ENCODE measurements around the gene PDIA4.

DNA sequence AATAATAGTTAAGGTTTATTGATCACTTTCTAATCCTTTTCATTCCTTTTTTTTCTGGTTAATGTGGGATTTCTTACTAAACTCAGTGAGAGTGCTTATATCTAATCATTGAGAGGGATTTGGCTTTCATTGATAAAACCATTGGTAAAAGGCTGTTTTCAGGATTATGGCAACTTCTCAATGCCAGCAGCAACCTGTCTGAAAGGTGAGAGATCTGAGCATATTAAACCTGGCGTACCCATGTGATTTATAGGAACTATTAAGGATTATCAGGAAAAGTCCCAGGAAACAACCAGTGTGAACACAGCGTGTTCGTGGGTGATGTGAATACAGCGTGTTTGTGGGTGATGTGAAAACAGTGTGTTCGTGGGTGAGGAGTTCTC lies 65.9 kb downstream of the PDIA4 start:
- TF ChIP-seq GATA3 (IDR thresholded peaks at IDR 0.05; ENCODE audit: low read depth, low read length) (no peak), GATA2 (IDR thresholded peaks at IDR 0.05; ENCODE audit: low read depth, low read length) (no peak)

All from SH-SY5Y (cell line).